Heart right ventricle (tissue), 16 donors: ENCODE data around the gene CD40. TPM values are rescaled to one million over a fixed set of nuclear protein-coding genes. Genes with fewer than 3 reads are reported as not detected.

Experiments used
- ATAC-seq, 8 donors: fragments of 200-7000 bp; cut with Tn5 transposase; one replicate each; pipeline ENCODE4 v1.9.1; 2020; ENCODE audit warnings: mild to moderate bottlenecking in 8 of 8, moderate library complexity in 8 of 8, moderate number of reproducible peaks in 1 of 8
- DNase-seq, 2 donors: peaks; one replicate each; pipeline ENCODE4 v3.0.0-alpha.2; 2020
- H3K27ac ChIP-seq, 10 donors: fragments of 200-600 bp; sonication (generic) in 2 of 10; one replicate each; pipeline versions ENCODE4 v1.5.0 to v1.8.0; 2020 to 2022; ENCODE audit warnings: mild to moderate bottlenecking in 3 of 10
- H3K27me3 ChIP-seq, 7 donors: fragments of 200-600 bp; one replicate each; pipeline ENCODE4 v1.8.0; 2021 to 2022; ENCODE audit warnings: mild to moderate bottlenecking in 2 of 7
- H3K36me3 ChIP-seq, 9 donors: fragments of 200-600 bp; sonication (generic) in 1 of 9; one replicate each; pipeline versions ENCODE4 v1.5.0 to v1.8.0; 2020 to 2022; ENCODE audit warnings: mild to moderate bottlenecking in 2 of 9
- H3K4me1 ChIP-seq, 9 donors: fragments of 200-600 bp; sonication (generic) in 1 of 9; one replicate each; pipeline versions ENCODE4 v1.5.0 to v1.8.0; 2020 to 2022; ENCODE audit warnings: mild to moderate bottlenecking in 4 of 9
- H3K4me3 ChIP-seq, 10 donors: fragments of 200-600 bp; sonication (generic) in 2 of 10; one replicate each; pipeline versions ENCODE4 v1.5.0 to v1.8.0; 2020 to 2022; ENCODE audit warnings: mild to moderate bottlenecking in 7 of 10, moderate library complexity in 2 of 10
- H3K9me3 ChIP-seq, 11 donors: fragments of 200-600 bp in 10 of 11; sonication (generic) in 2 of 11; one replicate each; pipeline versions ENCODE4 v1.5.0 to v1.8.0; 2013 to 2022; ENCODE audit warnings: mild to moderate bottlenecking in 2 of 11, control low read depth in 1 of 11, moderate library complexity in 1 of 11
- CTCF ChIP-seq, 9 donors: fragments of 200-600 bp; sonication (generic) in 2 of 9; IDR thresholded peaks; one replicate each; pipeline versions ENCODE4 v1.5.0 to v1.8.0; 2021 to 2022; ENCODE audit warnings: antibody characterized with exemption in 9 of 9, mild to moderate bottlenecking in 5 of 9, moderate library complexity in 1 of 9
- WGBS, 2 donors: extraction: QIAGEN DNeasy Blood & Tissue Kit; methylation state at CpG; one replicate each; pipeline ENCODE4 v1.1.7; 2013; ENCODE audit warnings: inconsistent platforms in 1 of 2; 5-methylcytosine and 5-hydroxymethylcytosine counted together
- intact Hi-C, 10 donors: fragments of 100-400 bp; cut with DNase I; formaldehyde crosslinking; loops; one replicate each; pipeline versions ENCODE4 v1.11.1 to v1.14.2; 2022
- polyA plus RNA-seq, 2 donors: library from polyadenylated mRNA; stranded (reverse); fragments of 200-250 nt; gene quantifications; one replicate each; pipeline ENCODE4 v1.2.3, GENCODE V29; 2013
- total RNA-seq, 10 donors: library from RNA; stranded (reverse); fragmentation: NEBNext Ultra II Directional in 3 of 10; extraction: Animal tissue kit (Norgen Biotek cat#: 25700) in 3 of 10; gene quantifications; one replicate each; pipeline versions ENCODE4 v1.2.1 to v1.2.4, GENCODE V29; 2021 to 2023
- donor health status: Arrhythmogenic right ventricular cardiomyopathy.
- donor health status: ischemic (EF 13 %, LVEDD 7.1; RV severe dilation, severe dysfunction).
- donor health status: healthy with polysubstance abuse.
- donor health status: DM: no; HTN: yes; CAD: no.
- donor health status: DM: no; HTN: no; CAD: no.
- donor health status: ischemic (EF 25% LVEDD 6.9; RV normal size, moderate dysfunction).
- donor health status: ischemic (EF 25% LVEDD 5.7; RV mildly dilated, moderate dysfunction).
- donor health status: healthy.
- donor health status: DM: yes; HTN: yes; CAD: no.
- donor health status: Ischemic cardiomyopathy.
- donor health status: ischemic (EF 35%, LVEDD 5.7; RV mildly dilated, moderate dysfunction).
- donor health status: nonischemic (EF 11% LVEDD 7.7; RV severe dilation, severe dysfunction).
- donor health status: DM: yes; HTN: yes; CAD: no.
- donor health status: PGD.
- donor health status: ischemic (EF 29% LVEDD 5.4; RV normal size, mild dysfunction).
- donor health status: nonischemic (EF 23%, LVEDD 6.1; RV moderate dilation, normal function).

CD40 gene
- total and polyA plus RNA-seq, 12 donors: 2.6 to 25.0 (median 7.2) TPM

- peaks cover 7 to 55% (median 46%) of the 10 kb centered on the region in 9 donors for H3K4me1 ChIP-seq
- intact Hi-C loops: no loop called here
Observed at GRCh38 chr20:46120136-46120535, 2.0 kb downstream of the CD40 start.

GRCh38 chr20:46121184-46121930, 3.2 kb downstream of the CD40 start:
- Histone ChIP-seq H3K27me3 (no peaks in the 10 kb centered on the region), H3K4me1 (peaks cover 7 to 55% (median 46%) of the 10 kb centered on the region in 9 donors), H3K36me3 (peaks cover 0 to 48% (median 13%) of the 10 kb centered on the region in 9 donors), H3K27ac (peak overlapping the region in 8 of 10 donors; percentile 1 to 93 (median 38)), H3K9me3 (no peaks in the 10 kb centered on the region), H3K4me3 (peak overlapping the region in 1 of 10 donors; percentile 16)
- intact Hi-C loops: no loop called here
- TF ChIP-seq CTCF (IDR thresholded peaks at IDR 0.05): no peak
- no peak for DNase-seq
- ATAC-seq: no peak
- 53 to 57% methylated on average over 2 of the region's 2 CpGs for whole genome bisulfite sequencing, 2 donors

More at GRCh38 chr20:46120136-46120535, 2.0 kb downstream of the CD40 start:
- DNase-seq: no peak
- no peaks in the 10 kb centered on the region for H3K9me3 ChIP-seq
- H3K36me3 ChIP-seq: peaks cover 0 to 35% (median 13%) of the 10 kb centered on the region in 9 donors
- peak overlapping the region in 4 of 10 donors; percentile 23 to 93 (median 91) for H3K27ac ChIP-seq
- no peak for ATAC-seq
- 87 to 94% methylated on average over 2 of the region's 2 CpGs for WGBS, 2 donors
- no peak overlapping the region for H3K4me3 ChIP-seq
- no peak for TF ChIP-seq CTCF (IDR thresholded peaks at IDR 0.05)
- peaks cover 0 to 4% (median 0%) of the 10 kb centered on the region in 7 donors for H3K27me3 ChIP-seq

- Histone ChIP-seq H3K9me3 (no peaks in the 10 kb centered on the region), H3K36me3 (peaks cover 0 to 55% (median 13%) of the 10 kb centered on the region in 9 donors), H3K27ac (peak overlapping the region in 4 of 10 donors; percentile 7 to 93 (median 76)), H3K4me1 (peaks cover 7 to 52% (median 45%) of the 10 kb centered on the region in 9 donors), H3K4me3 (no peak overlapping the region), H3K27me3 (no peaks in the 10 kb centered on the region)
- no peak for TF ChIP-seq CTCF (IDR thresholded peaks at IDR 0.05)
- no peak for ATAC-seq
- intact Hi-C loops: no loop called here
- DNase-seq: no peak
- 53 to 55% methylated on average over 11 of the region's 11 CpGs for WGBS, 2 donors
Observed at GRCh38 chr20:46122071-46122470, 4.0 kb downstream of the CD40 start.

- Histone ChIP-seq H3K4me1 (peaks cover 7 to 46% (median 38%) of the 10 kb centered on the region in 9 donors), H3K36me3 (peaks cover 0 to 62% (median 13%) of the 10 kb centered on the region in 9 donors)
Observed at GRCh38 chr20:46122516-46123481, 4.7 kb downstream of the CD40 start.

More at GRCh38 chr20:46122516-46123481, 4.7 kb downstream of the CD40 start:
- TF ChIP-seq CTCF (IDR thresholded peaks at IDR 0.05): no peak
- Histone ChIP-seq H3K4me3 (no peak overlapping the region), H3K9me3 (no peaks in the 10 kb centered on the region), H3K27ac (no peak overlapping the region), H3K27me3 (peaks cover 0 to 4% (median 0%) of the 10 kb centered on the region in 7 donors)
- WGBS, 2 donors: 86 to 87% methylated on average over 15 of the region's 15 CpGs
- ATAC-seq (no peak), DNase-seq (no peak)
- intact Hi-C loops: no loop called here
